ENCODE results near the gene PLXNA1. TPM values are rescaled to one million over a fixed set of nuclear protein-coding genes. Genes with fewer than 3 reads are reported as not detected.

Gene PLXNA1
- total RNA-seq, 1 donor, result 107 TPM

- H3K27me3 ChIP-seq (ENCODE audit: insufficient read depth, low read length), result no peaks in the 10 kb centered on the region
- H2AFZ ChIP-seq (ENCODE audit: low read length), result no peak overlapping the region
- no peak for TF ChIP-seq CTCF (IDR thresholded peaks at IDR 0.05; ENCODE audit: extremely low read depth, low read depth, low read length)
- no peak overlapping the region for H3K4me2 ChIP-seq (ENCODE audit: insufficient read depth, low read length)
- no peaks in the 10 kb centered on the region for H3K79me2 ChIP-seq (ENCODE audit: insufficient read depth, low read length)
- no peaks in the 10 kb centered on the region for H3K36me3 ChIP-seq (ENCODE audit: insufficient read depth, low read length)
- no peak overlapping the region for H3K4me3 ChIP-seq (ENCODE audit: insufficient read depth, low read length)
- H3K4me1 ChIP-seq (ENCODE audit: insufficient read depth, low read length), result peaks cover 20% of the 10 kb centered on the region
- no peaks in the 10 kb centered on the region for H4K20me1 ChIP-seq (ENCODE audit: insufficient read depth, low read length)
- no peaks in the 10 kb centered on the region for H3K9me3 ChIP-seq (ENCODE audit: low read depth, low read length)
- peak overlapping the region; percentile 17 for H3K27ac ChIP-seq (ENCODE audit: low read depth, low read length)
- DNase-seq (ENCODE audit: insufficient read length, low spot score, missing footprints), result peak; percentile 85
Measured at GRCh38 chr3:126961791-126962461, 21.0 kb upstream of the PLXNA1 start.

DNA sequence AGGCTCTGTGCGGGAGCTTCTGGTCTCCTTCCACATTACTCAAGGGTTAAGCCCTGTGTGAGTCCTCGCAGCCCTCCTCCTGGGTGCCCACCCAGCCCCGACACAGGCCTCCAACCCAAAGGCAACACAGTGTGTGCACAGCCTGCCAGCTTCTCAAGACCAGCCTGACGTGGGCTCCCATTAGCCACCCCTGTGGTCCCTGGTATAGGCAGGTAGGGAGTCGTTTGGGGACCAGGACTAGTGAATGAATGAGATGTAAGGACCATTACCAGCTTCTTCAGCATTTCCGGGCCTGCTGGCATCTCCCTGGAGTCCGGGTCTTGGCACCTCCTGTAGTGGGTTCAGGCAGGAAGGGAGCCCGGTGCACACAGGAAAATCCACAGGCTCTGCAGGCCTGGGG lies 20.2 kb upstream of the PLXNA1 start:
- no peaks in the 10 kb centered on the region for H3K9me3 ChIP-seq (ENCODE audit: low read depth, low read length)
- no peak overlapping the region for H2AFZ ChIP-seq (ENCODE audit: low read length)
- peaks cover 20% of the 10 kb centered on the region for H3K4me1 ChIP-seq (ENCODE audit: insufficient read depth, low read length)
- no peaks in the 10 kb centered on the region for H4K20me1 ChIP-seq (ENCODE audit: insufficient read depth, low read length)
- peak; percentile 31 for DNase-seq (ENCODE audit: insufficient read length, low spot score, missing footprints)
- H3K4me3 ChIP-seq (ENCODE audit: insufficient read depth, low read length), result no peak overlapping the region
- H3K79me2 ChIP-seq (ENCODE audit: insufficient read depth, low read length), result no peaks in the 10 kb centered on the region
- no peaks in the 10 kb centered on the region for H3K27me3 ChIP-seq (ENCODE audit: insufficient read depth, low read length)
- H3K36me3 ChIP-seq (ENCODE audit: insufficient read depth, low read length), result no peaks in the 10 kb centered on the region
- no peak overlapping the region for H3K4me2 ChIP-seq (ENCODE audit: insufficient read depth, low read length)
- no peak for TF ChIP-seq CTCF (IDR thresholded peaks at IDR 0.05; ENCODE audit: extremely low read depth, low read depth, low read length)
- H3K27ac ChIP-seq (ENCODE audit: low read depth, low read length), result no peak overlapping the region

DNA sequence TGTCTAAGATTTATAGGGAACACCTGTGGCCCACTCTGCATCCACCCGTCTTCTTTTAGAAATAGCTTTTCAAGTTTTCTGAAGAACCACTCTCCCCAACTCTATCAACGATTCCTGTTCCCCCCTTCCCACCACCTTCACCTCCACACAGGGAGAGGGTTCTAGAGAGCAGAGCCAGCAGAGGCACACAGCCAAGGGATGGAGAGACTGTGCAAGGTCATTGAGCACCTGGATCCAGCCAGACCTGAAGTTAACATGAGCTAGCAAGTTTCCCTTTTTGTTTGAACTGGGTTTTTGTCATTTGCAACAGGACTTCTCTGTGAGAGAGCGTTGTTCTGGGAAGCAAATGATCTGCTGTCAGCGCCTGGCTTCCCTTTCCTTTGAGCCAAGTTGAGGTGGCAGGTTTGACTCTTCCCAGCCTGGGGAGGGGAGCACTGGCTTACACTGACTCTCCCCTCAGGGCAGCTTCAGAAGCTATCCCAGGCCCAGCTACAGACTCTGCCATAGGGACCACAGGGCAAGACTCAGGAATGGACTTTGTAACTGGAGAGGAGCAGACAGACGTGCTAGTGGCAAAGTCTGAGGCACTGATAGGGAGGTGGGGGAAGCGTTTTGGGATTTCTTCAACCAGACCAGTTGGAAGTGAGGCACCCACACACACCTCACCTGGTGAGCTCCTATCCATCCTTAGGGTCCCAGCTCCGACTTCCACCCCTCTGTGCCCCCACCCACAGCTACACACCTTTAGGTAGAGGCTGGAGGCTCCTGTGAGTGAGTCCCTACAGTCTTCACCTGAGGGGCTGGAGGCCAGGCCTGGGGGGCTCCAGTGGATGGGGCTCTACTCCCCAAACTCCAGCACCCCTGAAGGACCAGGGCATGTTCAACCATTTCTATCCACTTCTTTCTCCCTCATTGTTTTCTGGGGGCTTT lies 19.4 kb upstream of the PLXNA1 start:
- TF ChIP-seq CTCF (IDR thresholded peaks at IDR 0.05; ENCODE audit: extremely low read depth, low read depth, low read length), result no peak
- DNase-seq (ENCODE audit: insufficient read length, low spot score, missing footprints), result peak; percentile 70
- Histone ChIP-seq H2AFZ (ENCODE audit: low read length) (no peak overlapping the region), H3K4me2 (ENCODE audit: insufficient read depth, low read length) (no peak overlapping the region), H3K27ac (ENCODE audit: low read depth, low read length) (no peak overlapping the region), H3K79me2 (ENCODE audit: insufficient read depth, low read length) (no peaks in the 10 kb centered on the region), H3K4me3 (ENCODE audit: insufficient read depth, low read length) (no peak overlapping the region), H3K27me3 (ENCODE audit: insufficient read depth, low read length) (no peaks in the 10 kb centered on the region), H3K36me3 (ENCODE audit: insufficient read depth, low read length) (no peaks in the 10 kb centered on the region), H4K20me1 (ENCODE audit: insufficient read depth, low read length) (no peaks in the 10 kb centered on the region), H3K9me3 (ENCODE audit: low read depth, low read length) (no peaks in the 10 kb centered on the region), H3K4me1 (ENCODE audit: insufficient read depth, low read length) (peaks cover 24% of the 10 kb centered on the region)

- Histone ChIP-seq H3K79me2 (ENCODE audit: insufficient read depth, low read length) (no peaks in the 10 kb centered on the region), H2AFZ (ENCODE audit: low read length) (no peak overlapping the region), H4K20me1 (ENCODE audit: insufficient read depth, low read length) (no peaks in the 10 kb centered on the region), H3K36me3 (ENCODE audit: insufficient read depth, low read length) (no peaks in the 10 kb centered on the region), H3K9me3 (ENCODE audit: low read depth, low read length) (no peaks in the 10 kb centered on the region), H3K4me3 (ENCODE audit: insufficient read depth, low read length) (no peak overlapping the region), H3K4me1 (ENCODE audit: insufficient read depth, low read length) (peaks cover 31% of the 10 kb centered on the region), H3K27me3 (ENCODE audit: insufficient read depth, low read length) (no peaks in the 10 kb centered on the region), H3K27ac (ENCODE audit: low read depth, low read length) (no peak overlapping the region), H3K4me2 (ENCODE audit: insufficient read depth, low read length) (no peak overlapping the region)
- no peak for DNase-seq (ENCODE audit: insufficient read length, low spot score, missing footprints)
- no peak for TF ChIP-seq CTCF (IDR thresholded peaks at IDR 0.05; ENCODE audit: extremely low read depth, low read depth, low read length)
Measured at GRCh38 chr3:126964261-126964660, 18.7 kb upstream of the PLXNA1 start.
